ENCODE data around the gene LRRC49. TPM values are rescaled to one million over a fixed set of nuclear protein-coding genes. Genes with fewer than 3 reads are reported as not detected.

Gene LRRC49
- total and polyA plus RNA-seq, 2 donors (not counting 3 experiments of a cell fraction or from before 2014, with no cell fraction given) = 3.0 to 6.6 TPM

DNA sequence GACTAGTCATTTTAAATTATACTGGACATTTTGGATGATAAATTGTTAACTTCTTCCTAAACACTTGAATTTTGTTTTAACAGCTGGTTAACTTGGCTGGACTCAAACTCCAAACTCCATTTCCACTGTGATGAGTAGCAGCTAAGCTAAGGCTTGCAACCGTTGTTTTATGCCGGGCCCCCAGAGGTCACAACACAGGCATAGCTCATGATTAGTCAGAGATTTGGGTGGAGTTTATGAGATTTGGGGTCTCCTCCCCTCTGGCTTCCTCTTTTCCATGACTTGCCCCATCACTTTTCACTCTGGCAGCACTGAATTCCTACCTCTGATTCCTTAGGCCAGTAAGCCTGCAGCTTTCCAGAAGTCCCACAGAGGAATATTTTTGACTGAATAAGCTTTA is 13.2 kb upstream of the LRRC49 start:
- Histone ChIP-seq H3K36me3 (ENCODE audit: control insufficient read depth in 2 of 2, extremely low read depth in 1 of 2, insufficient read depth in 2 of 2, low read length in 2 of 2) (no peaks in the 10 kb centered on the region), H3K79me2 (ENCODE audit: control insufficient read depth, insufficient read depth, low read length) (no peaks in the 10 kb centered on the region), H3K27me3 (ENCODE audit: control insufficient read depth in 2 of 2, insufficient read depth in 2 of 2, low read length in 2 of 2) (no peaks in the 10 kb centered on the region), H3K27ac (ENCODE audit: insufficient read depth, low read depth, low read length) (no peak overlapping the region), H3K9me1 (replicated peaks; ENCODE audit: control insufficient read depth, extremely low read depth, insufficient read depth, low read length) (no peaks in the 10 kb centered on the region), H3K9ac (replicated peaks; ENCODE audit: extremely low read depth, insufficient read depth, low read length) (no peak overlapping the region), H3K4me3 (replicated peaks in 1 of 3; ENCODE audit: insufficient read depth in 1 of 3, low read depth in 1 of 3, low read length in 3 of 3) (no peak overlapping the region), H3K4me2 (ENCODE audit: insufficient read depth, low read length) (peak overlapping the region; percentile 31), H2AFZ (ENCODE audit: low read depth, low read length) (peak overlapping the region; percentile 51), H4K20me1 (replicated peaks; ENCODE audit: control insufficient read depth, extremely low read depth, insufficient read depth, low read length) (no peaks in the 10 kb centered on the region), H3K4me1 (ENCODE audit: control insufficient read depth, extremely low read depth, insufficient read depth, low read length) (peaks cover 8% of the 10 kb centered on the region), H3K9me3 (replicated peaks; ENCODE audit: control insufficient read depth, insufficient read depth, low read length) (no peaks in the 10 kb centered on the region)
- CTCF ChIA-PET = interaction anchor here (0.6 to 5.7 kb wide), 11 partner anchors 8 to 865 kb away, joined by 3 to 43 read pairs (median 4); partner anchors contain the start of genes LRRC49 and THAP10
- no peak for TF ChIP-seq MYC (IDR thresholded peaks at IDR 0.05; ENCODE audit: low read depth, low read length)
- TF ChIP-seq GATA2 (IDR thresholded peaks at IDR 0.05; ENCODE audit: insufficient read depth, insufficient read length, low read depth, low read length) = no peak
- TF ChIP-seq POLR2A (IDR thresholded peaks at IDR 0.05; ENCODE audit: low read depth, low read length) = no peak
- TF ChIP-seq EZH2 (IDR thresholded peaks at IDR 0.05; ENCODE audit: borderline replicate concordance, low read depth, low read length, severe bottlenecking) = no peak
- TF ChIP-seq, protein P1, sequence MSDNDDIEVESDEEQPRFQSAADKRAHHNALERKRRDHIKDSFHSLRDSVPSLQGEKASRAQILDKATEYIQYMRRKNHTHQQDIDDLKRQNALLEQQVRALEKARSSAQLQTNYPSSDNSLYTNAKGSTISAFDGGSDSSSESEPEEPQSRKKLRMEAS (IDR thresholded peaks at IDR 0.05; ENCODE audit: insufficient read depth, insufficient read length) = no peak
- TF ChIP-seq JUN (IDR thresholded peaks at IDR 0.05; ENCODE audit: borderline replicate concordance, insufficient read depth, insufficient read length, low read depth) = peak; percentile 18
- TF ChIP-seq, protein P2, sequence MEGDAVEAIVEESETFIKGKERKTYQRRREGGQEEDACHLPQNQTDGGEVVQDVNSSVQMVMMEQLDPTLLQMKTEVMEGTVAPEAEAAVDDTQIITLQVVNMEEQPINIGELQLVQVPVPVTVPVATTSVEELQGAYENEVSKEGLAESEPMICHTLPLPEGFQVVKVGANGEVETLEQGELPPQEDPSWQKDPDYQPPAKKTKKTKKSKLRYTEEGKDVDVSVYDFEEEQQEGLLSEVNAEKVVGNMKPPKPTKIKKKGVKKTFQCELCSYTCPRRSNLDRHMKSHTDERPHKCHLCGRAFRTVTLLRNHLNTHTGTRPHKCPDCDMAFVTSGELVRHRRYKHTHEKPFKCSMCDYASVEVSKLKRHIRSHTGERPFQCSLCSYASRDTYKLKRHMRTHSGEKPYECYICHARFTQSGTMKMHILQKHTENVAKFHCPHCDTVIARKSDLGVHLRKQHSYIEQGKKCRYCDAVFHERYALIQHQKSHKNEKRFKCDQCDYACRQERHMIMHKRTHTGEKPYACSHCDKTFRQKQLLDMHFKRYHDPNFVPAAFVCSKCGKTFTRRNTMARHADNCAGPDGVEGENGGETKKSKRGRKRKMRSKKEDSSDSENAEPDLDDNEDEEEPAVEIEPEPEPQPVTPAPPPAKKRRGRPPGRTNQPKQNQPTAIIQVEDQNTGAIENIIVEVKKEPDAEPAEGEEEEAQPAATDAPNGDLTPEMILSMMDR (IDR thresholded peaks at IDR 0.05; ENCODE audit: extremely low read depth in 1 of 2, insufficient read depth in 1 of 2, low read depth in 1 of 2, low read length in 2 of 2) = no peak
- TF ChIP-seq FOS (IDR thresholded peaks at IDR 0.05; ENCODE audit: borderline replicate concordance, insufficient read depth, low read length) = peak; percentile 69
- TF ChIP-seq POLR2AphosphoS5 (IDR thresholded peaks at IDR 0.05; ENCODE audit: insufficient read depth, low read depth, low read length) = no peak
- dilution Hi-C loops (cut with MboI; ENCODE audit: extremely low pct_ligation_motif_present, low sequenced_read_pairs) = no loop called here
- BruUV-seq (replicated peaks) = no TSS peak
- intact Hi-C loops (cut with micrococcal nuclease) = no loop called here
- POLR2A ChIA-PET = no interaction called here
- DNase-seq (ENCODE audit: low read depth, low spot score) (peak; percentile 88), FAIRE-seq (peak; percentile 58)
